Panc1 (cell line): ENCODE measurements around the gene ATP2B1.
A peak's percentile ranks its signal among the peaks of the same experiment; 100 is the strongest.

Source experiments
- CTCF ChIP-seq: fragments of 450-650 bp; IDR thresholded peaks from 2 replicates; pipeline ENCODE4 v1.5.1; 2017; ENCODE audit warnings: mild to moderate bottlenecking
- POLR2AphosphoS5 ChIP-seq: IDR thresholded peaks from 2 replicates; pipeline ENCODE4 v1.6.1; 2012; ENCODE audit warnings: mild to moderate bottlenecking, low read depth, low read length, moderate library complexity
- REST ChIP-seq, 2 experiments: IDR thresholded peaks; 2 replicates each; pipeline ENCODE4 v1.6.1; 2011 to 2012; ENCODE audit warnings: low read depth in 2 of 2, control low read depth in 1 of 2, low read length in 1 of 2, mild to moderate bottlenecking in 1 of 2, moderate library complexity in 1 of 2; ENCODE audit not compliant: insufficient read depth in 1 of 2
- SIN3A ChIP-seq: IDR thresholded peaks from 2 replicates; pipeline ENCODE4 v1.6.1; 2012; ENCODE audit warnings: low read depth, mild to moderate bottlenecking, low read length, moderate library complexity, borderline replicate concordance; ENCODE audit not compliant: insufficient read depth

GRCh38 chr12:89709157-89709994 lies 738 bp upstream of the ATP2B1 start:
- no peak for TF ChIP-seq REST (IDR thresholded peaks at IDR 0.05; ENCODE audit: insufficient read depth in 1 of 2, low read depth in 2 of 2, low read length in 1 of 2)
- TF ChIP-seq CTCF, result no peak
- TF ChIP-seq POLR2AphosphoS5, result peak; percentile 9; the same call in 1 of the 2 replicates
- TF ChIP-seq SIN3A, result no peak
